Measurements from ENCODE around the gene ZNF319. TPM values are rescaled to one million over a fixed set of nuclear protein-coding genes. Genes with fewer than 3 reads are reported as not detected.

The ZNF319 gene
- 1 to 10 TPM; 2.5 to 4.5 (median 3.0) TPM for polyA plus RNA-seq

GRCh38 chr16:57999971-58000705, at the start of gene ZNF319:
Gene ZNF319, minus strand, starts transcription at chr16:58000672. Its CDS starts 2,407 bp downstream, at chr16:57998265.
- peak within 1 kb of the TSS; percentile 42 for H3K27ac ChIP-seq (ENCODE audit: low read depth, low read length)
- WGBS, 3 donors, result 1 to 2% (median 1%) methylated on average over 48 to 94 of the region's 95 CpGs

DNA sequence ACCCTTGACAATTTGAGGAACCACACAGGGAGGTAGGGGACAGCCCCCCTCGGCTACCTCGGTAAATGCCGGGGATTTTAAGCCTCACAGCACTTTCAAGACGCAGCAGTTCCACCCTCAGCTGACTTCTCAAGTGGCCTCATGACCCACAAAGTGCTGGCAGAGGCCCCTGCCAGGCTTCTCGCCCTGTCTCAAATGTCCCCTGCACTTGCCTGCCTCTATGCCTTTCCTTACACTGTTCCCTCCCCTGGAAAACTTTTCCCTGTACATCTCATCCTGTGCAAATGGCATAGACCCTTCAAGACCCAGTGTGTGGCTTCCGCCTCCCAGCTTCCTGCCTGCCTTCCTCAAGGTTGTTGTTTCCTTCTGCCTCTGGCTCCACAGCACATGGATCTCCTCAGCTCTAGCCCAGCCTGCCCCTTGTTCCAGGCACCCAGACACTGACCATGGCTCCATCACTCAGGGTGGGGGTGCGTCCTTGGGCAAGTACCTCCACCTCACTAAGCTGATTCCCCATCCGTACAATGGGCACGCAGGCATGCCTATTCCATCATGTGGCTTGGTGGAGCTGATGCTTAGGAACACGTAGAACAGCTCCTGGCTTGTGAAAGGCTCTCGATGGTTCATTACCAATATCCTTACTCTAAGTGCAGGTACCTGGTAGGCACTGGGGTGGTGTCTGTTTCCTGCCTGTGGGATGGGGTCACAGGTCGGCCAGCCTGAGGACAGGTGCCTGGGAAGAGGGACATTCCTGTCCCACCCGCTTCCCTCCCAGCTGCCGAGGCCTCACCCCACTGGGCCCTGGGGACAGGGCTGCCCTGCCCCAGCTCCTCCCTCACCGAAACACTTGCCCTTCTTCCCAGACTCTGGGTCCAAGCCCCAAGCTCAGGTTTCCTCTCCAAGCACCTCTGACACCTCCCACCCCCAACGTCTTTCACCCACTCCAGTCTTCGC, 49.0 kb upstream of the ZNF319 start:
- WGBS, 3 donors, result 75 to 82% (median 80%) methylated on average over 17 of the region's 17 CpGs
- no peak overlapping the region for H3K27ac ChIP-seq (ENCODE audit: low read depth, low read length)

DNA sequence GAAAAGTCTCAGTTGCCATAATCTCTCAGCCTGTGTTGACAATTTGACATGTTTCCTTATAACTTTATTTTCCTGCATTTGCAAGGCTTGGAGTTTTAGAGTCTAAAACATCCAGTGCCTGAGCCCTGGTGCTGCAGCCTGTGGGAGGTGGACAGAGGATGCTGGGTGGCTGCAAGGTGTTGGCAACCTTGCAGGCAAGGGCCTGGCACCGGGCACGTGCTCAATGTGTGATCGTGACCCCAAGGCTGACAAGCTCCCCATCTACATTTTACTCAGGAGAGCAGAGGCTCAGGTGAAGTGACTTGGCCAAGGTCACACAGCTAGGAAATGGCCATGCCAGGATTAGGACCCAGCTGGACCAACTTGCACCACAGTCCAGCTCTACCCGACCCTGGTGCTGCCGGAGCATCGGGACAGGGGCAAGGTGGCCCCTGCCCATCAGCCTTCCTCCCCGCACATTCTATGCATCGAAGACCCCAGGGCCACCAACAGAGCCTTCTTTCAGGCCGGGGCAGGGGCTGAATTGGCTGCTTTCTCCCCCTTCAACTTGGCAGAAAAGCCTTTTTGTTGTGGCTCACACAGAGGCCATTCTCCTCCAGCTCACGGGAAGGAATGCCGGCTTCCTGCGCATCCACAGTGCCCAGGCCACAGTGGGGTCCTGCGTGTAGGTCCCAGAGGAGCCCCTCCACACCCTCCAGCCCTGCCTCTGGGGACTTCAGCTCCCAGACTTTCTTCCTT, 48.2 kb upstream of the ZNF319 start:
- H3K27ac ChIP-seq (ENCODE audit: low read depth, low read length), result no peak overlapping the region
- WGBS, 3 donors, result 81 to 86% (median 83%) methylated on average over 13 of the region's 13 CpGs

DNA sequence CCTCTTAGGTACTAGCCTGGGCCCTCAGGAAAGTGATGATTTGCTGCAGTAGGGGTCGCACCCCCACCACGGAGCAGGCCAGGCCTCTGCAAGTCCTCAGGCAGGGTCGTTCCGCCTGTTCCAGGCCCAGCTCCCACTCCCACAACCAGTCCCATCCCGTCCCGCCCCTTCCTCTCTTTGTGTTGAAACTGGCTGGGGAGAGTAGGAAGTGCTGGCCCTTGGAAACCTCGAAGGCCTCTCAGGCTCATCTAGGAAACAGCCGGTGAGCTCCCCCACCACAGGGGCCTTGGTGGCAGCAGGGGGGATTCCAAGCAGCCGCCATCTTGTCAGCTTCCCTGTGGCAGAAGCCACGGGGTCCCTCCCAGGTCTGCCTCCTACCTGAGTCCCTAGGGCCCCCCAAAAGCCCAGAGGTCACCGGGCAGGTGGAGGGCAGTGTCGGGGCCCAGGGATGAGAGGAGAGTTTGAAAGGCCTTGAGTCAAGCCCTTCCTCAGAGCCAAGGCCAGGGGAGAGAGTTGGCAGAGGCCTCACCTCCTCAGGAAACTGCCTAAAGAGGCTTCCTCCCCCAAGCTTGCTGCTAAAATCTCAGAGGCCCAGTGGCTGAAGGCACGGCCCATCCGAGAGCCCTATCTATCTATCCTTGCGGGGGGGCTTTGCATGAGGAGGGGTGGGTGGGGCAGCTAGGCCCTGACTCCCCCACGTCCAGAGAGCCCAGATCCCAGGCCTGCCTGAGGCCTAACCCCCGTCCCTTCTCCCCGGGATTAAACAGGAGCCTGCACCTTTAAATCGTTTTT, 47.3 kb upstream of the ZNF319 start:
- WGBS, 3 donors, result 58 to 74% (median 60%) methylated on average over 19 of the region's 19 CpGs
- no peak overlapping the region for H3K27ac ChIP-seq (ENCODE audit: low read depth, low read length)

DNA sequence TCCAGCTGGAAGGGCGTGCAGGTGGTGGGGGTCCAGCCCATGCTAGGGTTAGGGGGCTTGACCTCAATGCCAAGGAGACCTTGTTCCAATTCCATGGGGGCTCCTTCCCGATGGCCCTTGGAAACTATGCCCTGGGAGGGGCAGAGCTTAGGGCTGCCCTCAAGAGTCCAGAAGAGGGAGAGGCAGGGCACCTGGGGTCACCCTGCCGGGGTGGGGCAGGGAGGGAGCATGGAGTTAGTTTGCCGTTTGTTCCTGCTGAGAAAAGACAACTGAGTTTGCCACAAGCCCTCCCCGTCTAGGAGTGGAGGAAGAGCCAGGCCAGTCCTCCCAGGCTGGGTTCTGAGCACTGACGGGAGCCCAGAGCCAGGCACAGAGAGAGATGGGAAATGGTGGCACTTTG, 46.5 kb upstream of the ZNF319 start:
- no peak overlapping the region for H3K27ac ChIP-seq (ENCODE audit: low read depth, low read length)
- 62 to 70% (median 66%) methylated on average over 6 of the region's 6 CpGs for WGBS, 3 donors

DNA sequence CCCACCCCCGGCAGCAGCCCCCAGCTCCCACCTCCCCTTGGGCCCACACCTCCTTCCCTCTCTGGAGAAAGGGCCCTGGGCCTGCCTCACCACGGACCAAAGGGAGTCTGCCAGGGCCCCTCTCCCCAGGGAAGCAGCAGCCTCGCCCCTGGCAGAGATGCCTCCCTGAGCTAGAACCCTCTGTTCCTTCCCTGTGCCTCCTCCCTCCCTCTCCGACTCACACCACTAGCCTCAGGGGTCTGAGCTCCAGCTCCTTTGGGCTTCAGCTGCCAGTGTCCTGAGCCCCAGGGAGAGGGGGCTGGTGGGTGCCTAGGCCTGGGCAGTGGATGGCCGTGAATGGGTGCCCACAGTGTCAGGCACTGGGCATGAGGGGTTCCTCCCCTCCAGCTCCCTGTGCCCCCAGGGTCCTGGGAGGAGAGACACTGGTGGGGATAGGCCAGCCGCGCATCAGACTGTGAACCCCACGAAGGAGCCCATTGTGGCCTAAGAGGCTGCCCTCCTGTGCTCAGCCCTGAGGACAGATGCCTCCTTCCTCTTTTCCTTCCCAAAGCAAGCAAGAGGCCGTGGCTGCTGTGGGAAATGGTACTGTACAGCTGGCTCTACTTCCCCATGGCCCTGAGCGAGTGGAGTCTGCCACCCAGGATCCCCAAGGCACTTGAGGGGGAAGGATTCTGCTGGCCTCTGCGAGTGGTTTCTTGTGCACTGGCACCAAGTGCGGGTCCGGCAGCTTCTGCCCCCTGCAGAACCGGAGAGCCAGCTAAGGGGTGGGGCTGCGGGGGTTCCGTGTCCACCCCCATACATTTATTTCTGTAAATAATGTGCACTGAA, 45.8 kb upstream of the ZNF319 start:
- no peak overlapping the region for H3K27ac ChIP-seq (ENCODE audit: low read depth, low read length)
- WGBS, 3 donors, result 71 to 90% (median 74%) methylated on average over 15 to 16 of the region's 16 CpGs

GRCh38 chr16:58045096-58045495, 44.6 kb upstream of the ZNF319 start:
- no peak overlapping the region for H3K27ac ChIP-seq (ENCODE audit: low read depth, low read length)
- 86 to 93% (median 92%) methylated on average over 31 of the region's 31 CpGs for WGBS, 3 donors

DNA sequence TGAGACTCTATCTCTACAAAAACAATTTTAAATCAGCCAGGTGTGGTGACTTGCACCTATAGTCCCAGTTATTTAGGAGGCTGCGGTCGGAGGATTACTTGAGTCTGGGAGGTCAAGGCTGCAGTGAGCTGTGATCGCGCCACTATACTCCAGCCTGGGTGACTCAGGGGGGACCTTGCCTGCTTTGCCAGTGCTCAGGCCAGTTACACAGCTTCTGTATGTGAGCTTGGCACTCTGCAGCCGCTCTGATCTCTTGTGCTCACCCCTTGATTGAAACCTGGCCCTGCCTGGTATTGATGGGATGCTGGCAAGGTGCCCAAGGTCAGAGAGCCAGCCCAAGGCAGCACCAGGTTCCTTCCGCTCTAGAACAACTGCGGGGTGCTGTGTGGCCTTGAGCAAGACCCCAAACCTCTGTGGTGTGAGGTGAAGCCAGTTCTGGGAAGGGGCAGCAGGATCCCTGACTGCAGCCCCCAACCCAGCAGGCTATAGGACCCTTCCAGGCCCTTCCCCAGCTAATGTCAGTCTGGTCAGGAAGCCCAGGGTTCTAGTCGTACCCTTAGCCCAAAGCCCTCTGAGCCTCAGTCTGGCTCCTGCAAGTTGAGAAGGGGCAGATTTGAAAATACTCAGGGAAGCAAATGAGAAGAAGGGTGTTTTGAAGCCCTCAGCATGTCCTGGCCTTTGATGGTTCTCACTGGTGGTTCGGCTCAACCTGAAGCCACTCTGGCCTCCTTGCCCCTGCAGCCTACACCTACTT, 44.0 kb upstream of the ZNF319 start:
- 66 to 91% (median 88%) methylated on average over 9 of the region's 9 CpGs for WGBS, 3 donors

DNA sequence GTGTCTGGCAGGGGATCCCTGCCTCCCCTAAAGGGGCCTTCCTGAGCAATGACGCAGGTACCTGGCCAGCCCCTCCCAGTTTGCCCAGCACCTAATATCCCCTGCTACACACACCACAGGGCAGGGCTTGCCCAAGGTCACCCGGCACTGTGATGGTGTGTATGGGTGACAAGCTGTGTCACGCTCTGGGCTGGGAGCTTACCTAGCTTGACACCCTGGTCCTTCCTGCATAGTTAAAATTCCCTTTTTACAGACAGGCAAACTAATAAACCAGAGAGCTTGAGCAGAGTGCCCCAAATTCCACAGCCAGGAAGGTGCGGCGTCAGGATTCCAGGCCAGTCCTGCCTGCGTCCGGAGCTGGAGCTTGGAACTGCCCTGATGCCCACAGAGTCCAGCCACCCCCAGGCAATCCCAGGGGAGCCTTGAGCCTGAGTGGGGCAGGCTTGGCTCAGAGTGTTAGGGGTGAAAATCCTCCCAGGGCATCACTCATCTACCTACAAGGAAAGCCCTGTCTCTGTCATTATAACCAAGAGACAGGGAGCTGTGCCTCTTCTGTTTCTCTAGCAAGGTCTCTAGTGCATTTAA, 43.2 kb upstream of the ZNF319 start:
- 78 to 95% (median 93%) methylated on average over 7 of the region's 7 CpGs for WGBS, 3 donors
- no peak overlapping the region for H3K27ac ChIP-seq (ENCODE audit: low read depth, low read length)

More for the DNA sequence above, 44.0 kb upstream of the ZNF319 start:
- no peak overlapping the region for H3K27ac ChIP-seq (ENCODE audit: low read depth, low read length)

- 94 to 96% (median 96%) methylated on average over 16 of the region's 16 CpGs for WGBS, 3 donors
Measured at GRCh38 chr16:58042886-58043515, 42.5 kb upstream of the ZNF319 start.

GRCh38 chr16:58042001-58042885, 41.8 kb upstream of the ZNF319 start:
- 93 to 95% (median 94%) methylated on average over 22 of the region's 22 CpGs for WGBS, 3 donors
- no peak overlapping the region for H3K27ac ChIP-seq (ENCODE audit: low read depth, low read length)

More at GRCh38 chr16:58042886-58043515, 42.5 kb upstream of the ZNF319 start:
- H3K27ac ChIP-seq (ENCODE audit: low read depth, low read length), result no peak overlapping the region

- H3K27ac ChIP-seq (ENCODE audit: low read depth, low read length), result no peak overlapping the region
- WGBS, 3 donors, result 93 to 96% (median 95%) methylated on average over 18 of the region's 18 CpGs
Measured at GRCh38 chr16:58041628-58041955, 41.1 kb upstream of the ZNF319 start.

DNA sequence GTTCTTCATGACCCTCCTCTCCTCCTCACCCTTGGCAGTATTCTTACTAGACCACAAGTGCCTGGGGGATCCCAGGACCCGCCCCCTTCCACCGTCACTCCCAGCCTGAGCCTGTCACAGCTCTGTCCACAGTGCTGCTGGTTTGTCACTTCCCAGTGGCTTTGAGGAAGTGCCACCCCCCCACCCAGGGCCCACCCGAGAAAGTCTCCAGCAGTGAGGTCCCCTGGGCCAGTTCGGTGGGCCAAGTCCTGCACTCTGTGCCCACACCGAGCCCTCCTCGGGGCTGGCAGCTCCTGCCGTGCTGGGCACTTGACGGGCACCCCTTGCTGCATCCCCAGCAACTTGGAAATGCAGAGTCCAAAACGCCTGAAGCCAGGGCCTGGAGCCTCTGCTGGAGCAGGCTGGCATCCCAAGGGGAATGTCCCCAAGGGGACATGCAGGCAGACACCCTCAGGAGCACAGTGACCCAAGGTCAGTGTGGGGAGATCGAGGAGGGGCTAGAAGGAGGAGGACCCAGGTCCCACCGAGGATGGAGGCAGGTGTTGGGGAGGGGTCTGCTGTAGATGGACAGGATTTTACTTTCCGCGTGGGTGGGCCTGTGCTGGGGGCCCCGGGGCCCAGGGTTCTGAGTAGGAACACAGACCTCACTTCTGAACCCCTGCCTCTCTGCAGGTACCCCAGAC, 40.6 kb upstream of the ZNF319 start:
- no peak overlapping the region for H3K27ac ChIP-seq (ENCODE audit: low read depth, low read length)
- WGBS, 3 donors, result 80 to 87% (median 84%) methylated on average over 14 of the region's 14 CpGs

DNA sequence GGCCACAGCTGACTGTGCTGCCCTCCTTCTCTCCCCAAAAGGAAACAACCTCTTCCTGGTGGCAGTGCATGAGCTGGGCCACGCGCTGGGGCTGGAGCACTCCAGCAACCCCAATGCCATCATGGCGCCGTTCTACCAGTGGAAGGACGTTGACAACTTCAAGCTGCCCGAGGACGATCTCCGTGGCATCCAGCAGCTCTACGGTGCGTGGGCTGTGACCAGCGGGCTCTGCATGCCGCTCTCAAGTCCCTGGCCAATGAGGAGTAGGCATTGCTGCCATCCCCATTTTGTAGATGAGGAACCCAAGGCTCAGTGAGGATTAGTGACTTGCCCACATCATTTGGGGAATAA, 40.0 kb upstream of the ZNF319 start:
- 95 to 98% (median 97%) methylated on average over 12 of the region's 12 CpGs for WGBS, 3 donors
- H3K27ac ChIP-seq (ENCODE audit: low read depth, low read length), result no peak overlapping the region
